Parathyroid adenoma (tissue), 2 donors: ENCODE measurements around the gene RRAGD.
A peak's percentile ranks its signal among the peaks of the same experiment; 100 is the strongest.

Source experiments
- H2AFZ ChIP-seq: fragments of 300-600 bp; sonication (generic); one replicate; pipeline ENCODE4 v1.7.0; 2017; ENCODE audit warnings: antibody characterized with exemption, mild to moderate bottlenecking
- H3K27ac ChIP-seq: fragments of 300-600 bp; sonication (generic); one replicate; pipeline ENCODE4 v1.7.0; 2017
- H3K27me3 ChIP-seq: fragments of 300-600 bp; sonication (generic); one replicate; pipeline ENCODE4 v1.7.0; 2017; ENCODE audit warnings: low read length; ENCODE audit not compliant: control insufficient read depth, insufficient read depth
- H3K36me3 ChIP-seq: fragments of 300-600 bp; sonication (generic); one replicate; pipeline ENCODE4 v1.7.0; 2017; ENCODE audit warnings: low read length; ENCODE audit not compliant: control insufficient read depth, insufficient read depth
- H3K4me1 ChIP-seq: fragments of 300-600 bp; sonication (generic); one replicate; pipeline ENCODE4 v1.7.0; 2017; ENCODE audit warnings: control low read depth
- H3K4me2 ChIP-seq: fragments of 300-600 bp; sonication (generic); one replicate; pipeline ENCODE4 v1.7.0; 2017; ENCODE audit warnings: low read length
- H3K4me3 ChIP-seq: fragments of 300-600 bp; sonication (generic); one replicate; pipeline ENCODE4 v1.7.0; 2017; ENCODE audit warnings: low read depth, low read length
- H3K79me2 ChIP-seq: fragments of 300-600 bp; sonication (generic); one replicate; pipeline ENCODE4 v1.7.0; 2017; ENCODE audit warnings: control low read depth
- H3K9ac ChIP-seq: fragments of 300-600 bp; sonication (generic); one replicate; pipeline ENCODE4 v1.7.0; 2017; ENCODE audit warnings: mild to moderate bottlenecking
- H3K9me3 ChIP-seq: fragments of 300-600 bp; sonication (generic); one replicate; pipeline ENCODE4 v1.7.0; 2017; ENCODE audit warnings: low read length; ENCODE audit not compliant: control insufficient read depth
- TF ChIP-seq, protein P1 (sequence below): fragments of 300-600 bp; sonication (generic); IDR thresholded peaks from one replicate; pipeline ENCODE4 v1.7.0; 2017; ENCODE audit warnings: antibody characterized with exemption, mild to moderate bottlenecking
- donor health status: primary hyperparathyroidism.

Gene RRAGD

DNA sequence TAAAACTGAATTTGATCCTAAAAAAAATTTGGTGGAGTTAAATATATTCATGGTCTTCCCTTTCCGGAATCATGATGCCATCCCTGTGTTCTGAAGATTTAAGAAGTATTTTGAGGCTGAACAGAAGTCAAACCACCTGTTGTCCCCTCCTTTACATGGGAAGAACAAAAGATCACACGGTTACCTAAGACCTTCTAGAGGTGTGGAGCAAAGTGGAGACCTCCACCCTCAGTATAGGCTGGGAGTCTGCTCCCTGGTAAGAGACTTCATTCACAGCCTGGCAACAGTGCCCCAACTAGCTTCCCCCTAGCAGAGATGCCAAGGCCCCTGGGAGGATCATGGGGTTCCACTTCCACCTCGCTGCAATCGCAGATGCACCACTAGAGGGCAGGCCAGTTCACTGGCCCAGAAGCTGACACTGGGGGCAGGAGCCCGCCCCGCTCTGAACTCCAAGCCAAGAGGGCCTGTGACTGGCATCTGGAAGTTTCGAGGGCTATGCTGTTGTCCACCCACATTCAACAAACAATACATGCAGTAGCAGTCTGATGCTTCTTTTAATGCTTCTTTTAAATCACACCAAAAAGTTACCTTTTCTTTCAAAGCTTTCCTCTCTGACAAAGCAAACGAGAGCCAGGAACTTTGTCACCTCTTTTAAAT is 40.1 kb downstream of the RRAGD start:
- H3K27ac ChIP-seq = no peak overlapping the region
- no peak overlapping the region for H3K4me3 ChIP-seq
- H2AFZ ChIP-seq = peak overlapping the region; percentile 69
- H3K9ac ChIP-seq = no peak overlapping the region
- peaks cover 6% of the 10 kb centered on the region for H3K4me1 ChIP-seq
- no peaks in the 10 kb centered on the region for H3K36me3 ChIP-seq
- TF ChIP-seq, protein P1, sequence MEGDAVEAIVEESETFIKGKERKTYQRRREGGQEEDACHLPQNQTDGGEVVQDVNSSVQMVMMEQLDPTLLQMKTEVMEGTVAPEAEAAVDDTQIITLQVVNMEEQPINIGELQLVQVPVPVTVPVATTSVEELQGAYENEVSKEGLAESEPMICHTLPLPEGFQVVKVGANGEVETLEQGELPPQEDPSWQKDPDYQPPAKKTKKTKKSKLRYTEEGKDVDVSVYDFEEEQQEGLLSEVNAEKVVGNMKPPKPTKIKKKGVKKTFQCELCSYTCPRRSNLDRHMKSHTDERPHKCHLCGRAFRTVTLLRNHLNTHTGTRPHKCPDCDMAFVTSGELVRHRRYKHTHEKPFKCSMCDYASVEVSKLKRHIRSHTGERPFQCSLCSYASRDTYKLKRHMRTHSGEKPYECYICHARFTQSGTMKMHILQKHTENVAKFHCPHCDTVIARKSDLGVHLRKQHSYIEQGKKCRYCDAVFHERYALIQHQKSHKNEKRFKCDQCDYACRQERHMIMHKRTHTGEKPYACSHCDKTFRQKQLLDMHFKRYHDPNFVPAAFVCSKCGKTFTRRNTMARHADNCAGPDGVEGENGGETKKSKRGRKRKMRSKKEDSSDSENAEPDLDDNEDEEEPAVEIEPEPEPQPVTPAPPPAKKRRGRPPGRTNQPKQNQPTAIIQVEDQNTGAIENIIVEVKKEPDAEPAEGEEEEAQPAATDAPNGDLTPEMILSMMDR = peak; percentile 93
- H3K27me3 ChIP-seq = no peaks in the 10 kb centered on the region
- H3K9me3 ChIP-seq = no peaks in the 10 kb centered on the region
- no peak overlapping the region for H3K4me2 ChIP-seq
- no peaks in the 10 kb centered on the region for H3K79me2 ChIP-seq

DNA sequence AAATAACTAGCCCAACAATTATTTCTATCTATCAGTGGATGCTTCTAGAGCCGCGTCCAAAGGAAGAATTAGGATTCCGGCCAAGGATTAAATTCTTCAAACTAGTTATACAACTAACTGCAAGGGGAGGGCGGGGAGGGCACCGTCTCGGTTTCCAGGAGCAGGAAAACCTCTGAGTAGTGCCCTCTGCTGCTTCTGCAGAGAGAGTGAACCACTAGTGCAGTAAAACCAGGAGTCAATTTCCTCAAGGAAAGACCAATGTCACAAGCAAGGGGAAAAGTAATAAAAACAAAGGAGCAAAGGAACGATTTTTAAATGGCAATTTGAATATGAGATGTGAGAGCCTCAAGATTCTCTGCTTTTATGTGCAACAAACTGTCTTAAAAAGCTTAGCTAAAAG is 43.1 kb downstream of the RRAGD start:
- Histone ChIP-seq H3K9ac (no peak overlapping the region), H3K27ac (no peak overlapping the region), H3K4me1 (no peaks in the 10 kb centered on the region), H3K27me3 (no peaks in the 10 kb centered on the region), H3K79me2 (no peaks in the 10 kb centered on the region), H2AFZ (no peak overlapping the region), H3K4me3 (no peak overlapping the region), H3K36me3 (no peaks in the 10 kb centered on the region), H3K9me3 (no peaks in the 10 kb centered on the region), H3K4me2 (no peak overlapping the region)
- TF ChIP-seq, protein P1 = peak; percentile 39

DNA sequence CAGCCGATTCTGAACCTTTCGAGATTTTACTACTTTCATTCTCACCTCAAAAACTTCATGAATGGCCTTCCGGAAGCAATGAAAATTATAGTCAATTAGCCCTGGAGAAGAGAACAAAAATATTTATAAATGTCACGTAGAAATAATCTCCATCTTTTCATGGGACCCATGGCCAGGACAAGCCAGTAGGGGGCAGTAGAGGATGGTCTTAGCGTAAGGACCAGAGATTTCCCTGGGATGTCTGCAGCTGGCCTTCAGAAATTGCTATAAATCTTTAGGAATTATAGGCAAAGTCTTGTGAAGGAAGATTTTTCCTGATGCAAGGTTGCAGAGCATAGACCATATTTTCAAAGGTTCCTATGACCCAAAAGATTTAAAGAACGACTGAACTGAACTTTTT is 44.0 kb downstream of the RRAGD start:
- Histone ChIP-seq H3K9ac (no peak overlapping the region), H3K79me2 (no peaks in the 10 kb centered on the region), H3K4me3 (no peak overlapping the region), H3K36me3 (no peaks in the 10 kb centered on the region), H2AFZ (no peak overlapping the region), H3K4me2 (no peak overlapping the region), H3K4me1 (no peaks in the 10 kb centered on the region), H3K27ac (no peak overlapping the region), H3K27me3 (no peaks in the 10 kb centered on the region), H3K9me3 (no peaks in the 10 kb centered on the region)
- TF ChIP-seq, protein P1 = peak; percentile 77

DNA sequence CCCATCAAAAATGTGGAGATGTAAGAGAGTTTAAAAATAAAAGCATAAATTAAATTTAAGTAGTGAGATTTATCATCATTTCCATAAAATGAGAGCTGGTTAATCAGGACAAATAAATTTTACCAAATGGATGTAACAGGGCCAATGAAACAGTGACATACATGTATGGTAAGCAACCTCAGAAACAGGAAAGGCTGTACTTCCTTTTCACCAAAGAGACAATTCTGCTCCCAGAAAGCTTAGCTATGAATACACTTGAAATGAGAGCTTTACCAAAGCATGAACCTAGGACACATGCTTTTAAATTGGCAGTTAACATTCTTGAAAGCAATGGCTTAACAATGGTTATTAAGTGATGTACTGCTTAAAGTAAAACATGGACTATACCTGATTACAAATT is 47.5 kb downstream of the RRAGD start:
- Histone ChIP-seq H3K27me3 (no peaks in the 10 kb centered on the region), H3K9ac (no peak overlapping the region), H3K9me3 (no peaks in the 10 kb centered on the region), H3K79me2 (no peaks in the 10 kb centered on the region), H3K4me2 (no peak overlapping the region), H3K36me3 (no peaks in the 10 kb centered on the region), H2AFZ (no peak overlapping the region), H3K4me3 (no peak overlapping the region), H3K4me1 (no peaks in the 10 kb centered on the region), H3K27ac (no peak overlapping the region)
- TF ChIP-seq, protein P1 = no peak

DNA sequence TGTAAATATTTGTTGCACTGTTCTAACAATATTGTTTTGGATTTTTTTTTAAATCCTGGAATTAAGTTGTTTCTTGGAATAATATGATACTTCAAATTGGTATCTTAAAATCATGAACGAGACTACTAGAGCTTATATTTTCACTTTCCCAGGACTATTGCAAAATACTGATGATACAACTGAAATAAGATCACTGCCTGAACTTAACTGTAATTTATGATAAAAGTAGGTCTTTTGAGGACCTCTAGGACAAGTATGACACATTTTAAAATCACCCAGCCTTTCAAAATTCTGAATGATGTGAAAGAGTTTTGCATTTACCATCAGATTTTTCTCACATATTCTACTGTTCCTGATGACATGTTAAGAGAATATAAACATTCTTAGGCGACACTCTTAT is 50.9 kb downstream of the RRAGD start:
- Histone ChIP-seq H3K36me3 (no peaks in the 10 kb centered on the region), H3K4me1 (no peaks in the 10 kb centered on the region), H3K4me3 (no peak overlapping the region), H3K79me2 (no peaks in the 10 kb centered on the region), H3K27ac (no peak overlapping the region), H3K9me3 (no peaks in the 10 kb centered on the region), H3K27me3 (no peaks in the 10 kb centered on the region), H2AFZ (no peak overlapping the region), H3K9ac (no peak overlapping the region), H3K4me2 (no peak overlapping the region)
- TF ChIP-seq, protein P1 = no peak
